Endothelial cell of umbilical vein (primary cell): ENCODE measurements around the gene UHMK1. TPM values are rescaled to one million over a fixed set of nuclear protein-coding genes. Genes with fewer than 3 reads are reported as not detected.
A peak's percentile ranks its signal among the peaks of the same experiment; 100 is the strongest.

ENCODE experiments used
- BruUV-seq: library from RNA; stranded (reverse); fragments of 400-500 nt; replicated peaks from 2 replicates; lab custom pipeline; 2021; lab: Mats Ljungman, UMichigan
- CTCF ChIA-PET: fragments of 300-600, 350-600 bp; sonication (Branson Sonifier 250); formaldehyde crosslinking; loops from one replicate; lab custom pipeline; 2021; ENCODE audit warnings: antibody characterized with exemption, inconsistent platforms; lab: Charles Lee
- POLR2A ChIA-PET: fragments of 300-600, 350-600 bp; sonication (Branson Sonifier 250); formaldehyde crosslinking; loops from one replicate; lab custom pipeline; 2021; ENCODE audit warnings: antibody characterized with exemption, inconsistent platforms; lab: Charles Lee
- DNase-seq: peaks from one replicate; pipeline ENCODE4 v3.0.0-alpha.2; 2011; ENCODE audit warnings: low read depth, low spot score
- FAIRE-seq: peaks from 2 replicates; lab custom pipeline; 2011; peaks lifted over from hg19 to GRCh38; lab: Jason Lieb, UNC
- H2AFZ ChIP-seq: 2 replicates; pipeline ENCODE4 v1.6.0; 2012; ENCODE audit warnings: low read depth, low read length, control low read depth, inconsistent platforms
- H3K27ac ChIP-seq: 2 replicates; pipeline ENCODE4 v1.5.1; 2011; ENCODE audit warnings: low read depth, mild to moderate bottlenecking, control low read depth, low read length, moderate library complexity; ENCODE audit not compliant: insufficient read depth
- H3K27me3 ChIP-seq, 2 experiments: 2 replicates each; pipeline versions ENCODE4 v1.6.0 to v1.6.1; 2011; ENCODE audit warnings: low read length in 2 of 2, mixed read lengths in 1 of 2; ENCODE audit not compliant: control insufficient read depth in 2 of 2, insufficient read depth in 2 of 2
- H3K36me3 ChIP-seq, 2 experiments: 2 replicates in 1 of 2; 3 replicates in 1 of 2; pipeline ENCODE4 v1.5.1; 2011; ENCODE audit warnings: low read length in 2 of 2, mild to moderate bottlenecking in 1 of 2, moderate library complexity in 1 of 2; ENCODE audit not compliant: control insufficient read depth in 2 of 2, insufficient read depth in 2 of 2; ENCODE audit errors: extremely low read depth in 1 of 2
- H3K4me1 ChIP-seq: 3 replicates; pipeline ENCODE4 v1.5.1; 2011; ENCODE audit warnings: mild to moderate bottlenecking, low read length; ENCODE audit not compliant: control insufficient read depth, insufficient read depth; ENCODE audit errors: extremely low read depth
- H3K4me2 ChIP-seq: 2 replicates; pipeline ENCODE4 v1.6.1; 2011; ENCODE audit warnings: low read length, control low read depth, mixed read lengths; ENCODE audit not compliant: insufficient read depth
- H3K4me3 ChIP-seq, 3 experiments: fragments of 200-600 bp in 1 of 3; sonication (generic), shearing (Covaris generic) in 1 of 3; replicated peaks in 1 of 3; 2 replicates each; pipeline ENCODE4 v1.5.1; 2011 to 2016; ENCODE audit warnings: control low read depth in 3 of 3, low read length in 3 of 3, mild to moderate bottlenecking in 2 of 3, inconsistent platforms in 1 of 3, low read depth in 1 of 3, moderate library complexity in 1 of 3; ENCODE audit not compliant: insufficient read depth in 1 of 3
- H3K79me2 ChIP-seq: 2 replicates; pipeline ENCODE4 v1.6.0; 2012; ENCODE audit warnings: low read length, inconsistent platforms; ENCODE audit not compliant: control insufficient read depth, insufficient read depth
- H3K9ac ChIP-seq: replicated peaks from 2 replicates; pipeline ENCODE3; 2011; ENCODE audit warnings: low read length, control low read depth; ENCODE audit not compliant: insufficient read depth; ENCODE audit errors: extremely low read depth
- H3K9me1 ChIP-seq: replicated peaks from 3 replicates; pipeline ENCODE4 v1.6.0; 2011; ENCODE audit warnings: mild to moderate bottlenecking, low read length; ENCODE audit not compliant: control insufficient read depth, insufficient read depth; ENCODE audit errors: extremely low read depth
- H3K9me3 ChIP-seq: replicated peaks from 2 replicates; pipeline ENCODE4 v1.5.1; 2012; ENCODE audit warnings: low read length, inconsistent platforms; ENCODE audit not compliant: control insufficient read depth, insufficient read depth
- H4K20me1 ChIP-seq: replicated peaks from 2 replicates; pipeline ENCODE3; 2011; ENCODE audit warnings: mild to moderate bottlenecking, low read length; ENCODE audit not compliant: control insufficient read depth, insufficient read depth; ENCODE audit errors: extremely low read depth
- CTCF ChIP-seq, 2 donors: IDR thresholded peaks; 1 replicate in 1 of 2; 2 replicates in 1 of 2; pipeline ENCODE4 v1.5.1; 2011; ENCODE audit warnings: low read length in 2 of 2, mild to moderate bottlenecking in 2 of 2, moderate library complexity in 2 of 2, control low read depth in 1 of 2, inconsistent platforms in 1 of 2, low read depth in 1 of 2; ENCODE audit not compliant: insufficient read depth in 1 of 2; ENCODE audit errors: extremely low read depth in 1 of 2
- EZH2 ChIP-seq: IDR thresholded peaks from 2 replicates; pipeline ENCODE4 v1.6.1; 2012; ENCODE audit warnings: borderline replicate concordance, low read depth, mild to moderate bottlenecking, moderate library complexity, low read length, inconsistent platforms; ENCODE audit not compliant: severe bottlenecking
- FOS ChIP-seq: IDR thresholded peaks from 2 replicates; pipeline ENCODE4 v1.6.1; 2011; ENCODE audit warnings: mild to moderate bottlenecking, low read length, moderate library complexity, borderline replicate concordance; ENCODE audit not compliant: insufficient read depth
- GATA2 ChIP-seq: IDR thresholded peaks from 2 replicates; pipeline ENCODE4 v1.7.0; 2011; ENCODE audit warnings: low read depth, mild to moderate bottlenecking, moderate library complexity, mixed read lengths, low read length; ENCODE audit not compliant: insufficient read length, insufficient read depth
- JUN ChIP-seq: IDR thresholded peaks from 2 replicates; pipeline ENCODE4 v1.6.1; 2011; ENCODE audit warnings: borderline replicate concordance, low read depth; ENCODE audit not compliant: insufficient read length, insufficient read depth
- MAX ChIP-seq: IDR thresholded peaks from 2 replicates; pipeline ENCODE4 v1.6.1; 2011; ENCODE audit not compliant: insufficient read depth, insufficient read length
- MYC ChIP-seq: IDR thresholded peaks from one replicate; pipeline ENCODE4 v1.6.1; 2011; ENCODE audit warnings: mild to moderate bottlenecking, low read depth, low read length
- POLR2A ChIP-seq: IDR thresholded peaks from 2 replicates; pipeline ENCODE4 v1.6.1; 2012; ENCODE audit warnings: low read depth, mild to moderate bottlenecking, control low read depth, low read length
- POLR2AphosphoS5 ChIP-seq: IDR thresholded peaks from 2 replicates; pipeline ENCODE4 v1.6.1; 2012; ENCODE audit warnings: low read depth, mild to moderate bottlenecking, control low read depth, low read length, moderate library complexity; ENCODE audit not compliant: insufficient read depth
- dilution Hi-C: fragments of 300-500 bp; cut with MboI; formaldehyde crosslinking; loops from one replicate; pipeline ENCODE4 v1.15.0; 2019; ENCODE audit warnings: low sequenced_read_pairs; ENCODE audit not compliant: extremely low pct_ligation_motif_present
- intact Hi-C: fragments of 100-400 bp; cut with micrococcal nuclease; formaldehyde crosslinking; loops from one replicate; pipeline ENCODE4 v1.10.0; 2022
- polyA plus RNA-seq, 4 experiments: library from polyadenylated mRNA; depleted of rRNA in 3 of 4; stranded (reverse) in 3 of 4; unstranded in 1 of 4; fragments of >200 nt; gene quantifications; 2 replicates each; pipeline versions ENCODE4 v1.2.1 to v1.2.3, GENCODE V29; 2011 to 2012; ENCODE audit warnings: missing spikeins in 1 of 4
- total RNA-seq: library from RNA; stranded (reverse); gene quantifications from 2 replicates; pipeline ENCODE4 v1.2.3, GENCODE V29; 2021

UHMK1 gene
- total and polyA plus RNA-seq, 2 donors (not counting 3 experiments of a cell fraction or from before 2014, with no cell fraction given), result 9.2 to 35.0 TPM

- no peak overlapping the region for H2AFZ ChIP-seq
- TSS peak; percentile 48 for BruUV-seq
- peaks cover 14% of the 10 kb centered on the region for H3K4me1 ChIP-seq
- TF ChIP-seq JUN, result no peak
- no peak for TF ChIP-seq MYC
- TF ChIP-seq POLR2AphosphoS5, result no peak
- TF ChIP-seq FOS, result no peak
- TF ChIP-seq GATA2, result no peak
- TF ChIP-seq CTCF (IDR thresholded peaks at IDR 0.05; ENCODE audit: extremely low read depth in 1 of 2, insufficient read depth in 1 of 2, low read depth in 1 of 2, low read length in 2 of 2), result no peak
- no peak for TF ChIP-seq EZH2
- TF ChIP-seq POLR2A, result no peak
- no peak for TF ChIP-seq MAX
- FAIRE-seq (no peak), DNase-seq (peak; percentile 59)
- H3K9me3 ChIP-seq, result no peaks in the 10 kb centered on the region
- intact Hi-C loops (loop anchor here (5.0 kb wide), 1 partner anchor 441 kb away; no protein-coding TSS in a partner anchor), dilution Hi-C loops (no loop called here)
- H3K4me3 ChIP-seq, result peak overlapping the region; percentile 47 to 96 (median 78)
- no peaks in the 10 kb centered on the region for H4K20me1 ChIP-seq
- peaks cover 46% of the 10 kb centered on the region for H3K79me2 ChIP-seq
- H3K36me3 ChIP-seq, result peaks cover 4 to 15% of the 10 kb centered on the region in 2 experiments
- H3K27ac ChIP-seq, result peak overlapping the region; percentile 73
- H3K9ac ChIP-seq, result peak overlapping the region; percentile 85
- ChIA-PET CTCF (no interaction called here), POLR2A (interaction anchor here (0.7 to 0.8 kb wide), 2 partner anchors 40 to 68 kb away, joined by 3 read pairs; no protein-coding TSS in a partner anchor)
- H3K9me1 ChIP-seq, result no peaks in the 10 kb centered on the region
- peak overlapping the region; percentile 90 for H3K4me2 ChIP-seq
- H3K27me3 ChIP-seq, result no peaks in the 10 kb centered on the region
Observed at GRCh38 chr1:162498496-162498810, 835 bp downstream of the UHMK1 start.
